HepG2 (cell line): ENCODE measurements around the gene GALNT11. TPM values are rescaled to one million over a fixed set of nuclear protein-coding genes. Genes with fewer than 3 reads are reported as not detected.

ENCODE experiments used
- BRD4 ChIP-seq: sonication (generic); formaldehyde crosslinking; IDR thresholded peaks from 2 replicates; pipeline ENCODE4 v1.4.0; 2020; ENCODE audit warnings: missing genetic modification reagents
- CEBPZ ChIP-seq: IDR thresholded peaks from 2 replicates; pipeline ENCODE4 v1.6.1; 2012; ENCODE audit warnings: low read length, improper control_type of control experiment
- EHMT2 ChIP-seq: fragments of 200-600 bp; sonication (generic); IDR thresholded peaks from 2 replicates; pipeline ENCODE4 v1.7.0; 2017; ENCODE audit warnings: antibody characterized with exemption, low read depth, low read length, borderline replicate concordance
- FOXM1 ChIP-seq: sonication (generic); formaldehyde crosslinking; IDR thresholded peaks from 2 replicates; pipeline ENCODE4 v1.5.0; 2020; ENCODE audit warnings: missing genetic modification reagents
- HNRNPLL ChIP-seq: fragments of 200-400 bp; formaldehyde crosslinking; IDR thresholded peaks from 2 replicates; pipeline ENCODE4 v1.6.1; 2017; ENCODE audit warnings: mild to moderate bottlenecking, low read depth, low read length; ENCODE audit not compliant: poor library complexity, severe bottlenecking
- MAFK ChIP-seq, 2 experiments: IDR thresholded peaks in 1 of 2; conservative IDR thresholded peaks in 1 of 2; 2 replicates each; pipeline ENCODE4 v1.6.1; 2011; ENCODE audit warnings: improper control_type of control experiment in 2 of 2, low read length in 2 of 2
- MTF1 ChIP-seq: sonication (generic); formaldehyde crosslinking; IDR thresholded peaks from 2 replicates; pipeline ENCODE4 v1.5.0; 2020; ENCODE audit warnings: missing genetic modification reagents
- PHB2 ChIP-seq: fragments of 450-650 bp; IDR thresholded peaks from 2 replicates; pipeline ENCODE4 v1.6.1; 2018; ENCODE audit not compliant: partially characterized antibody
- TEAD3 ChIP-seq: optimal IDR thresholded peaks from 2 replicates; pipeline ENCODE3; 2016; ENCODE audit warnings: borderline replicate concordance
- TSC22D2 ChIP-seq: sonication (generic); formaldehyde crosslinking; IDR thresholded peaks from 2 replicates; pipeline ENCODE4 v1.5.1; 2020; ENCODE audit warnings: missing genetic modification reagents, mild to moderate bottlenecking, borderline replicate concordance
- ZBTB3 ChIP-seq: sonication (generic); formaldehyde crosslinking; IDR thresholded peaks from 2 replicates; pipeline ENCODE4 v1.4.0; 2020; ENCODE audit warnings: low read depth, mild to moderate bottlenecking, moderate library complexity, missing genetic modification reagents, borderline replicate concordance
- ZBTB33 ChIP-seq: sonication (generic); formaldehyde crosslinking; IDR thresholded peaks from 2 replicates; pipeline ENCODE4 v1.4.0; 2020; ENCODE audit warnings: missing genetic modification reagents
- ZFY ChIP-seq: sonication (generic); formaldehyde crosslinking; IDR thresholded peaks from 2 replicates; pipeline ENCODE4 v1.4.0; 2020; ENCODE audit warnings: missing genetic modification reagents
- ZNF251 ChIP-seq: sonication (generic); formaldehyde crosslinking; IDR thresholded peaks from 2 replicates; pipeline ENCODE4 v1.9.0; 2021; ENCODE audit warnings: mild to moderate bottlenecking, missing genetic modification reagents
- ZNF367 ChIP-seq: sonication (generic); formaldehyde crosslinking; IDR thresholded peaks from 2 replicates; pipeline ENCODE4 v1.4.0; 2020; ENCODE audit warnings: missing genetic modification reagents, borderline replicate concordance
- polyA plus RNA-seq, 8 experiments: library from polyadenylated mRNA; depleted of rRNA in 3 of 8; stranded (reverse) in 7 of 8; unstranded in 1 of 8; fragments of >200 nt; fragmentation: Illumina TruSeq in 4 of 8; extraction: Trizol in 4 of 8; gene quantifications; 2 replicates each; pipeline versions ENCODE4 v1.2.1 to v1.2.3, GENCODE V29; 2011 to 2016; ENCODE audit warnings: low read depth in 4 of 8, missing spikeins in 1 of 8, mixed read lengths in 1 of 8; ENCODE audit not compliant: insufficient read depth in 1 of 8
- total RNA-seq, 5 experiments: library from RNA; depleted of rRNA; stranded (reverse); fragments of >200 nt; fragmentation: Illumina TruSeq; extraction: Trizol; gene quantifications; 2 replicates each; pipeline ENCODE4 v1.2.3, GENCODE V29; 2016; ENCODE audit warnings: low read depth in 1 of 5
- TF ChIP-seq, protein P1 (sequence below): sonication (generic); formaldehyde crosslinking; IDR thresholded peaks from 2 replicates; pipeline ENCODE4 v1.4.0; 2020; ENCODE audit warnings: mild to moderate bottlenecking, missing genetic modification reagents, borderline replicate concordance
- TF ChIP-seq, protein P2 (sequence below): IDR thresholded peaks from 2 replicates; pipeline ENCODE4 v1.6.1; 2016; ENCODE audit warnings: mild to moderate bottlenecking
- TF ChIP-seq, protein P3 (sequence below): sonication (generic); formaldehyde crosslinking; IDR thresholded peaks from 2 replicates; pipeline ENCODE4 v1.4.0; 2020; ENCODE audit warnings: low read depth, mild to moderate bottlenecking, missing genetic modification reagents

Gene GALNT11
- total and polyA plus RNA-seq, 2 of the 13 experiments (the other 11 are each of a cell fraction or from before 2014, with no cell fraction given): 9.3 to 16.3 TPM

DNA sequence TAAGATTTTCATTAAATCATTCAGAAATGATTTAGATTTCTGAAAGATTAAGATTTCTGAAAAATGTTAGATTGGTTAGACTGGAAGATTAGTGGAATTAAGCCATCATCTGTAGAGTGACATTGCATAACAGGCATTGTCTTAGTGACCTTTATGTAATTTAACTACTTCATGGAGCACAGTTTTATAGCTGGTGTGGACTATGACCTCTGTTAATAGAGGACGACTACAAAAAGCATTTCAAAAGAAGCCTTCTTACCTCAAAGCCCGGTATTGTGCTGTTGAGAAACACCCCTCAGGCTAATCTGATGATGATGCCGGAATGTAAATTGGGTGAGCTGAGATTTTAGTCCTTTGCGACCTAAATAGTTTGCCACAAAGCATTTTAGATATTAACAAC, 55.6 kb downstream of the GALNT11 start (continued):
- TF ChIP-seq ZFY (CRISPR knock-in tag): no peak
- no peak for TF ChIP-seq BRD4 (CRISPR knock-in tag)
- TF ChIP-seq ZBTB3: no peak
- no peak for TF ChIP-seq MAFK (conservative IDR thresholded peaks at IDR 0.05 in 1 of 2, IDR thresholded peaks at IDR 0.05 in 1 of 2; ENCODE audit: low read length in 2 of 2)
- no peak for TF ChIP-seq ZNF367
- TF ChIP-seq MTF1 (CRISPR knock-in tag): no peak
- TF ChIP-seq HNRNPLL: no peak
- TF ChIP-seq EHMT2: peak; percentile 94
- TF ChIP-seq ZNF251: no peak
- no peak for TF ChIP-seq PHB2
- TF ChIP-seq, protein P1, sequence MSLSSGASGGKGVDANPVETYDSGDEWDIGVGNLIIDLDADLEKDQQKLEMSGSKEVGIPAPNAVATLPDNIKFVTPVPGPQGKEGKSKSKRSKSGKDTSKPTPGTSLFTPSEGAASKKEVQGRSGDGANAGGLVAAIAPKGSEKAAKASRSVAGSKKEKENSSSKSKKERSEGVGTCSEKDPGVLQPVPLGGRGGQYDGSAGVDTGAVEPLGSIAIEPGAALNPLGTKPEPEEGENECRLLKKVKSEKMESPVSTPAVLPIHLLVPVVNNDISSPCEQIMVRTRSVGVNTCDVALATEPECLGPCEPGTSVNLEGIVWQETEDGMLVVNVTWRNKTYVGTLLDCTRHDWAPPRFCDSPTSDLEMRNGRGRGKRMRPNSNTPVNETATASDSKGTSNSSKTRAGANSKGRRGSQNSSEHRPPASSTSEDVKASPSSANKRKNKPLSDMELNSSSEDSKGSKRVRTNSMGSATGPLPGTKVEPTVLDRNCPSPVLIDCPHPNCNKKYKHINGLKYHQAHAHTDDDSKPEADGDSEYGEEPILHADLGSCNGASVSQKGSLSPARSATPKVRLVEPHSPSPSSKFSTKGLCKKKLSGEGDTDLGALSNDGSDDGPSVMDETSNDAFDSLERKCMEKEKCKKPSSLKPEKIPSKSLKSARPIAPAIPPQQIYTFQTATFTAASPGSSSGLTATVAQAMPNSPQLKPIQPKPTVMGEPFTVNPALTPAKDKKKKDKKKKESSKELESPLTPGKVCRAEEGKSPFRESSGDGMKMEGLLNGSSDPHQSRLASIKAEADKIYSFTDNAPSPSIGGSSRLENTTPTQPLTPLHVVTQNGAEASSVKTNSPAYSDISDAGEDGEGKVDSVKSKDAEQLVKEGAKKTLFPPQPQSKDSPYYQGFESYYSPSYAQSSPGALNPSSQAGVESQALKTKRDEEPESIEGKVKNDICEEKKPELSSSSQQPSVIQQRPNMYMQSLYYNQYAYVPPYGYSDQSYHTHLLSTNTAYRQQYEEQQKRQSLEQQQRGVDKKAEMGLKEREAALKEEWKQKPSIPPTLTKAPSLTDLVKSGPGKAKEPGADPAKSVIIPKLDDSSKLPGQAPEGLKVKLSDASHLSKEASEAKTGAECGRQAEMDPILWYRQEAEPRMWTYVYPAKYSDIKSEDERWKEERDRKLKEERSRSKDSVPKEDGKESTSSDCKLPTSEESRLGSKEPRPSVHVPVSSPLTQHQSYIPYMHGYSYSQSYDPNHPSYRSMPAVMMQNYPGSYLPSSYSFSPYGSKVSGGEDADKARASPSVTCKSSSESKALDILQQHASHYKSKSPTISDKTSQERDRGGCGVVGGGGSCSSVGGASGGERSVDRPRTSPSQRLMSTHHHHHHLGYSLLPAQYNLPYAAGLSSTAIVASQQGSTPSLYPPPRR (CRISPR knock-in tag): no peak
- TF ChIP-seq, protein P2, sequence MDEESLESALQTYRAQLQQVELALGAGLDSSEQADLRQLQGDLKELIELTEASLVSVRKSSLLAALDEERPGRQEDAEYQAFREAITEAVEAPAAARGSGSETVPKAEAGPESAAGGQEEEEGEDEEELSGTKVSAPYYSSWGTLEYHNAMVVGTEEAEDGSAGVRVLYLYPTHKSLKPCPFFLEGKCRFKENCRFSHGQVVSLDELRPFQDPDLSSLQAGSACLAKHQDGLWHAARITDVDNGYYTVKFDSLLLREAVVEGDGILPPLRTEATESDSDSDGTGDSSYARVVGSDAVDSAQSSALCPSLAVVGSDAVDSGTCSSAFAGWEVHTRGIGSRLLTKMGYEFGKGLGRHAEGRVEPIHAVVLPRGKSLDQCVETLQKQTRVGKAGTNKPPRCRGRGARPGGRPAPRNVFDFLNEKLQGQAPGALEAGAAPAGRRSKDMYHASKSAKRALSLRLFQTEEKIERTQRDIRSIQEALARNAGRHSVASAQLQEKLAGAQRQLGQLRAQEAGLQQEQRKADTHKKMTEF (CRISPR knock-in tag): peak; percentile 41; the same call in 1 of the 2 replicates
- no peak for TF ChIP-seq FOXM1
- TF ChIP-seq, protein P3, sequence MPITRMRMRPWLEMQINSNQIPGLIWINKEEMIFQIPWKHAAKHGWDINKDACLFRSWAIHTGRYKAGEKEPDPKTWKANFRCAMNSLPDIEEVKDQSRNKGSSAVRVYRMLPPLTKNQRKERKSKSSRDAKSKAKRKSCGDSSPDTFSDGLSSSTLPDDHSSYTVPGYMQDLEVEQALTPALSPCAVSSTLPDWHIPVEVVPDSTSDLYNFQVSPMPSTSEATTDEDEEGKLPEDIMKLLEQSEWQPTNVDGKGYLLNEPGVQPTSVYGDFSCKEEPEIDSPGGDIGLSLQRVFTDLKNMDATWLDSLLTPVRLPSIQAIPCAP (CRISPR knock-in tag): no peak
- peak; percentile 89 for TF ChIP-seq TEAD3 (CRISPR knock-in tag)
- no peak for TF ChIP-seq ZBTB33 (CRISPR knock-in tag)
- TF ChIP-seq TSC22D2 (CRISPR knock-in tag): no peak
- TF ChIP-seq CEBPZ: no peak
